B cell (primary cell): ENCODE results near the gene REEP6. TPM values are rescaled to one million over a fixed set of nuclear protein-coding genes. Genes with fewer than 3 reads are reported as not detected.

ENCODE experiments used
- ATAC-seq: fragments of 200-7000 bp; cut with Tn5 transposase; one replicate; pipeline ENCODE4 v1.10.0; 2021; ENCODE audit warnings: low read depth, mild to moderate bottlenecking, moderate number of reproducible peaks, moderate library complexity
- CTCF ChIA-PET: fragments of 350-600 bp; sonication (Branson Sonifier 250); formaldehyde crosslinking; loops from one replicate; lab custom pipeline; 2021; ENCODE audit warnings: antibody characterized with exemption, inconsistent platforms; lab: Charles Lee
- POLR2A ChIA-PET: fragments of 350-600 bp; sonication (Branson Sonifier 250); formaldehyde crosslinking; loops from one replicate; lab custom pipeline; 2021; ENCODE audit warnings: antibody characterized with exemption; lab: Charles Lee
- DNase-seq: peaks from one replicate; pipeline ENCODE4 v3.0.0; 2013
- H2AFZ ChIP-seq: 2 replicates; pipeline ENCODE4 v1.6.1; 2012; ENCODE audit warnings: mild to moderate bottlenecking, low read depth, low read length; ENCODE audit not compliant: insufficient read depth, poor library complexity, severe bottlenecking
- H3K27ac ChIP-seq, 2 donors: 1 replicate in 1 of 2; 2 replicates in 1 of 2; pipeline ENCODE4 v1.5.1; 2012 to 2013; ENCODE audit warnings: low read length in 2 of 2, mild to moderate bottlenecking in 2 of 2, moderate library complexity in 1 of 2
- H3K27me3 ChIP-seq, 4 experiments: fragments of 200-600 bp in 1 of 4; sonication (generic) in 1 of 4; replicated peaks in 1 of 4; 1 replicate in 2 of 4; 2 replicates in 2 of 4; pipeline versions ENCODE4 v1.6.1 to v1.7.0; 2013 to 2016; ENCODE audit warnings: low read length in 3 of 4, mild to moderate bottlenecking in 2 of 4, mixed read lengths in 1 of 4, moderate library complexity in 1 of 4; ENCODE audit not compliant: insufficient read depth in 4 of 4, control insufficient read depth in 3 of 4; ENCODE audit errors: control extremely low read depth in 1 of 4
- H3K36me3 ChIP-seq, 2 experiments: replicated peaks in 1 of 2; 1 replicate in 1 of 2; 2 replicates in 1 of 2; pipeline versions ENCODE4 v1.6.1 to v1.7.1; 2013; ENCODE audit warnings: low read length in 1 of 2; ENCODE audit not compliant: insufficient read depth in 2 of 2, control insufficient read depth in 1 of 2; ENCODE audit errors: control extremely low read depth in 1 of 2, extremely low read depth in 1 of 2
- H3K4me1 ChIP-seq, 2 donors: fragments of 200-600 bp in 1 of 2; sonication (generic) in 1 of 2; 1 replicate in 1 of 2; 2 replicates in 1 of 2; pipeline versions ENCODE4 v1.5.1 to v1.6.1; 2013 to 2017; ENCODE audit warnings: low read length in 2 of 2; ENCODE audit not compliant: control insufficient read depth in 2 of 2, insufficient read depth in 2 of 2
- H3K4me2 ChIP-seq: replicated peaks from 2 replicates; pipeline ENCODE3; 2012; ENCODE audit warnings: mild to moderate bottlenecking, low read depth, low read length; ENCODE audit not compliant: poor library complexity, severe bottlenecking
- H3K4me3 ChIP-seq, 5 experiments: fragments of 200-600 bp in 1 of 5; sonication (generic) in 1 of 5; 1 replicate in 3 of 5; 2 replicates in 2 of 5; pipeline versions ENCODE4 v1.5.1 to v1.7.0; 2011 to 2016; ENCODE audit warnings: low read length in 4 of 5, mild to moderate bottlenecking in 4 of 5, low read depth in 2 of 5, control low read depth in 1 of 5, moderate library complexity in 1 of 5; ENCODE audit not compliant: insufficient read depth in 1 of 5; ENCODE audit errors: control extremely low read depth in 1 of 5, extremely low read depth in 1 of 5
- H3K79me2 ChIP-seq: fragments of 200-600 bp; sonication (generic); one replicate; pipeline ENCODE4 v1.6.0; 2016; ENCODE audit warnings: low read length; ENCODE audit not compliant: control insufficient read depth, insufficient read depth
- H3K9ac ChIP-seq: fragments of 200-600 bp; sonication (generic); 2 replicates; pipeline ENCODE4 v1.6.1; 2017; ENCODE audit warnings: mild to moderate bottlenecking, low read length, moderate library complexity
- H3K9me3 ChIP-seq, 3 donors: one replicate each; pipeline versions ENCODE4 v1.6.1 to v1.7.1; 2013; ENCODE audit warnings: low read length in 2 of 3; ENCODE audit not compliant: control insufficient read depth in 2 of 3, insufficient read depth in 1 of 3; ENCODE audit errors: control extremely low read depth in 1 of 3
- H4K20me1 ChIP-seq: 2 replicates; pipeline ENCODE4 v1.6.0; 2012; ENCODE audit warnings: mild to moderate bottlenecking, low read length; ENCODE audit not compliant: insufficient read depth, control insufficient read depth, poor library complexity, severe bottlenecking
- H3K27ac Mint-ChIP-seq: one replicate; pipeline ENCODE4 v1.8.0; 2021; ENCODE audit warnings: mixed read lengths
- H3K27me3 Mint-ChIP-seq: one replicate; pipeline ENCODE4 v1.8.0; 2021; ENCODE audit warnings: mixed read lengths
- H3K4me1 Mint-ChIP-seq: one replicate; pipeline ENCODE4 v1.8.0; 2021; ENCODE audit warnings: mixed read lengths
- H3K4me3 Mint-ChIP-seq: one replicate; pipeline ENCODE4 v1.8.0; 2021; ENCODE audit warnings: mixed read lengths
- H3K9me3 Mint-ChIP-seq: one replicate; pipeline ENCODE4 v1.8.0; 2022; ENCODE audit warnings: mixed read lengths; ENCODE audit not compliant: insufficient read depth
- EZH2 ChIP-seq: IDR thresholded peaks from 2 replicates; pipeline ENCODE4 v1.6.1; 2012; ENCODE audit warnings: borderline replicate concordance, low read depth, mild to moderate bottlenecking, moderate library complexity, low read length; ENCODE audit not compliant: insufficient read depth, poor library complexity, severe bottlenecking
- WGBS: methylation state at CpG from one replicate; pipeline ENCODE4 v1.1.5; 2013; ENCODE audit warnings: missing lambda C conversion rate; ENCODE audit not compliant: insufficient coverage; 5-methylcytosine and 5-hydroxymethylcytosine counted together
- intact Hi-C: fragments of 100-400 bp; cut with micrococcal nuclease; formaldehyde crosslinking; loops from one replicate; pipeline ENCODE4 v1.10.0; 2022
- polyA plus RNA-seq: library from polyadenylated mRNA; depleted of rRNA; stranded (reverse); fragments of >200 nt; gene quantifications from 2 replicates; pipeline ENCODE4 v1.2.3, GENCODE V29; 2012
- total RNA-seq, 2 donors: library from RNA; stranded (reverse); fragments of 120-200 nt in 1 of 2; gene quantifications; 1 replicate in 1 of 2; 2 replicates in 1 of 2; pipeline versions ENCODE4 v1.2.3 to v1.2.4, GENCODE V29; 2013 to 2022
- TF ChIP-seq, protein P1 (sequence below): fragments of 200-600 bp; IDR thresholded peaks from one replicate; pipeline ENCODE4 v1.8.0; 2022; ENCODE audit warnings: antibody characterized with exemption, mild to moderate bottlenecking

Gene REEP6
- total and polyA plus RNA-seq, 2 donors (not counting 1 experiment from before 2014, with no cell fraction given) = 0.64 to 1.1 TPM

DNA sequence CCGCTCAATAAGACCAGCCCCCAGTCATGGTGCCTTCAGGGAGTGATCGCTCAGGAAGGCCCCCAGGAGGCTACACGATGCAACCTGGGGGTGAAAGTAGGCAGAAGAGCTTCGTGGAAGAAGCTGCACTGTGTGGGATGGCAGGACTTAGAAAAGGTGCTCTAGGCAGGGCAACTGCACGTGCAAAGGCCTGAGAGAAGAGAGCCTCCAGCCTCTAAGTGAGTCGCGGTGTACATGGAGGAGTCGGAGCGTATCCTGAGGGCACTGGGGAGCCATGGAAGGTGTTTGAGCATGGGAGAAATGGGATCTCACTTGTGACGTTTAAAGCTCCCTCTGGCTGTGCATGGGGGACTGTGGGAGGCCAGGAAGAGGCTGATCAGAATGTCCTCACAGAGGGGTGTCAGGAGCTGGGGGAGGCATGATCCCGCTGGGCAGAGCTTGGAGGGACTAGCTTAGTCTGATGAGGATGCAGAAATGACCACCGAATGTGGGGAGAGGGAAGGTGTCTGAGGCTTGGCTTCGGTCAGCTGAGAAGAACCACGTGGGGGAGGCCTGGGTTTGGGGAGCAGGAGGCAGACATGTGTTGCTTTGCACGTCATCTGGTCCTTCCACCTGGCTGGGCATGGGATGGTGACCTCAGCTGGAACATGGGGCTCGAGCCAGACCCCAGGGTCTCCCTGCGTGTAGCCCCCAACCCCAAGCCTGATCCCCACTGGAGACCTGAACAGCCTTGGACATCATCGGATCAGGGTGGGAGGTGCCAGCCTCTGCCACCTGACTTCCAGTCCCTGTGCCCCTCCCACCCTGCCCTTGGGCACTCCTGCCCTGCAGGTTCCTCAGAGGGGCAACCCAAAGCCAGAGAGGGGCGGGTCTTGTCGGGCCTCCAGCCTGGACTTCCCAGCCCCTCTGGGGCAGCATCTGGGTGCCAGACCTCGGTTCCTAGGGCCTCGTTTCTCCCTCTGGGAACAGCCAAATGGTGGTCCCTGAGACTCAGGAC, 39.9 kb upstream of the REEP6 start:
- Mint-ChIP-seq H3K27me3 (peaks cover 49% of the 10 kb centered on the region), H3K27ac (no peak overlapping the region), H3K9me3 (no peaks in the 10 kb centered on the region), H3K4me1 (peaks cover 34% of the 10 kb centered on the region), H3K4me3 (peak overlapping the region; percentile 33)
- Histone ChIP-seq H3K9me3 (peaks cover 0 to 52% (median 0%) of the 10 kb centered on the region in 3 donors), H3K36me3 (no peaks in the 10 kb centered on the region), H3K79me2 (no peaks in the 10 kb centered on the region), H2AFZ (no peak overlapping the region), H3K4me1 (peaks cover 35 to 44% of the 10 kb centered on the region in 2 donors), H4K20me1 (peaks cover 15% of the 10 kb centered on the region), H3K27me3 (peaks cover 0 to 84% (median 56%) of the 10 kb centered on the region in 4 experiments), H3K4me2 (no peak overlapping the region), H3K4me3 (no peak overlapping the region), H3K27ac (no peak overlapping the region), H3K9ac (no peak overlapping the region)
- TF ChIP-seq, protein P1, sequence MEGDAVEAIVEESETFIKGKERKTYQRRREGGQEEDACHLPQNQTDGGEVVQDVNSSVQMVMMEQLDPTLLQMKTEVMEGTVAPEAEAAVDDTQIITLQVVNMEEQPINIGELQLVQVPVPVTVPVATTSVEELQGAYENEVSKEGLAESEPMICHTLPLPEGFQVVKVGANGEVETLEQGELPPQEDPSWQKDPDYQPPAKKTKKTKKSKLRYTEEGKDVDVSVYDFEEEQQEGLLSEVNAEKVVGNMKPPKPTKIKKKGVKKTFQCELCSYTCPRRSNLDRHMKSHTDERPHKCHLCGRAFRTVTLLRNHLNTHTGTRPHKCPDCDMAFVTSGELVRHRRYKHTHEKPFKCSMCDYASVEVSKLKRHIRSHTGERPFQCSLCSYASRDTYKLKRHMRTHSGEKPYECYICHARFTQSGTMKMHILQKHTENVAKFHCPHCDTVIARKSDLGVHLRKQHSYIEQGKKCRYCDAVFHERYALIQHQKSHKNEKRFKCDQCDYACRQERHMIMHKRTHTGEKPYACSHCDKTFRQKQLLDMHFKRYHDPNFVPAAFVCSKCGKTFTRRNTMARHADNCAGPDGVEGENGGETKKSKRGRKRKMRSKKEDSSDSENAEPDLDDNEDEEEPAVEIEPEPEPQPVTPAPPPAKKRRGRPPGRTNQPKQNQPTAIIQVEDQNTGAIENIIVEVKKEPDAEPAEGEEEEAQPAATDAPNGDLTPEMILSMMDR = no peak
- TF ChIP-seq EZH2 = no peak
- intact Hi-C loops = no loop called here
- WGBS = 59% methylated on average over 21 of the region's 22 CpGs
- ChIA-PET POLR2A (interaction anchor here (0.9 kb wide), 1 partner anchor 20 kb away, joined by 5 read pairs; no protein-coding TSS in a partner anchor), CTCF (interaction anchor here (1.1 kb wide), 1 partner anchor 369 kb away, joined by 3 read pairs; no protein-coding TSS in a partner anchor)
- no peak for ATAC-seq
- DNase-seq = no peak
